ENCODE measurements around the gene MRPL34. TPM values are rescaled to one million over a fixed set of nuclear protein-coding genes. Genes with fewer than 3 reads are reported as not detected.
A peak's percentile ranks its signal among the peaks of the same experiment; 100 is the strongest.

The MRPL34 gene
- total and polyA plus RNA-seq, 12 donors: 122 to 301 (median 155) TPM

DNA sequence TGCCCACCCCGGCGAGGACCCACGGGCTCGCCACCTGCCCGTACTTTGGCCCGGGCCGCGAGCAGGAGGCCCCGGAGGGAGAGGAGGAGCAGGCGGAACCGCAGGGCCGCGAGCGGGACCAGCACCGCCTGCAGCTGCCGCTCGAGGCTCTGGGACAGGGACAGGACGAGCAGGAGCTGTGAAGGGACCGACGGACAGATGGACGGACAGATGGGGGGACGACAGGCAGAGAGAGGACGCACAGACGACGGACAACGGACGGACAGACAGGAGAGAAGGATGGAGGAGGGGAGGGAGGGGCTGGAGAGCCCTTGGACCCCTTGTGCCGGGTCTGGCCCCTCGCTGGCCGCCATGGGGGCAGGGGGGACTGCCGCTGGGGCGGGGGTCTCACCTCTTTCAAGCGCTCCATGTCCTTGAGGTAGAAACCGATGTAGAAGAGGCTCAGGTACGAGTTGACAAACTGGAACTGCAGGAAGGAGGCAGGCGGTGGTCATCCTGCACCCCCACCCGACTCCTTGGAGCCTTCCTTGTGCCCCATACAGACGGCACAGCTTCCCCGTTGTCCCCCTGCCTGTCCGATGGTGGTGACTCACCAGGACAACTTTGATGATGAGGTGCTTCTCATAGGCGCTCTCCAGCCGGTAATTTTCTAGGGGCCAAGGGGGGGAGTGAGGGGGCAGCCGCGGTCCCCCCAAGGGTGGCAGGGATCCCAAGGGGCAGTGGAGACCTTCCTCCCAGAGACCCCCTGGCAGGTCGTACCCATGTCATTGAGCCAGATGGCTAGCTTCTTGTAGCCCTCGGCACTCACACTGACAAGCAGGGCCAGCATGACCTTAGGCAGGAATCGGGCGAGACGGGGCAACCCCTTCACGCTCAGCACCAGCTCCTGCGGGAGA lies 23.9 kb downstream of the MRPL34 start:
- ATAC-seq (no peak), DNase-seq (no peak)
- H3K27ac ChIP-seq: no peak overlapping the region
- WGBS, 2 donors: 73 to 75% methylated on average over 51 of the region's 51 CpGs
- no peaks in the 10 kb centered on the region for H3K9me3 ChIP-seq
- H3K4me1 ChIP-seq: peaks cover 0 to 28% (median 9%) of the 10 kb centered on the region in 9 donors
- H3K27me3 ChIP-seq: peaks cover 0 to 28% (median 0%) of the 10 kb centered on the region in 7 donors
- H3K4me3 ChIP-seq: peak overlapping the region in 1 of 10 donors; percentile 50
- intact Hi-C loops (cut with DNase I): no loop called here
- H3K36me3 ChIP-seq: peaks cover 0 to 26% (median 0%) of the 10 kb centered on the region in 9 donors
- TF ChIP-seq, protein P1, sequence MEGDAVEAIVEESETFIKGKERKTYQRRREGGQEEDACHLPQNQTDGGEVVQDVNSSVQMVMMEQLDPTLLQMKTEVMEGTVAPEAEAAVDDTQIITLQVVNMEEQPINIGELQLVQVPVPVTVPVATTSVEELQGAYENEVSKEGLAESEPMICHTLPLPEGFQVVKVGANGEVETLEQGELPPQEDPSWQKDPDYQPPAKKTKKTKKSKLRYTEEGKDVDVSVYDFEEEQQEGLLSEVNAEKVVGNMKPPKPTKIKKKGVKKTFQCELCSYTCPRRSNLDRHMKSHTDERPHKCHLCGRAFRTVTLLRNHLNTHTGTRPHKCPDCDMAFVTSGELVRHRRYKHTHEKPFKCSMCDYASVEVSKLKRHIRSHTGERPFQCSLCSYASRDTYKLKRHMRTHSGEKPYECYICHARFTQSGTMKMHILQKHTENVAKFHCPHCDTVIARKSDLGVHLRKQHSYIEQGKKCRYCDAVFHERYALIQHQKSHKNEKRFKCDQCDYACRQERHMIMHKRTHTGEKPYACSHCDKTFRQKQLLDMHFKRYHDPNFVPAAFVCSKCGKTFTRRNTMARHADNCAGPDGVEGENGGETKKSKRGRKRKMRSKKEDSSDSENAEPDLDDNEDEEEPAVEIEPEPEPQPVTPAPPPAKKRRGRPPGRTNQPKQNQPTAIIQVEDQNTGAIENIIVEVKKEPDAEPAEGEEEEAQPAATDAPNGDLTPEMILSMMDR (IDR thresholded peaks at IDR 0.05): no peak

DNA sequence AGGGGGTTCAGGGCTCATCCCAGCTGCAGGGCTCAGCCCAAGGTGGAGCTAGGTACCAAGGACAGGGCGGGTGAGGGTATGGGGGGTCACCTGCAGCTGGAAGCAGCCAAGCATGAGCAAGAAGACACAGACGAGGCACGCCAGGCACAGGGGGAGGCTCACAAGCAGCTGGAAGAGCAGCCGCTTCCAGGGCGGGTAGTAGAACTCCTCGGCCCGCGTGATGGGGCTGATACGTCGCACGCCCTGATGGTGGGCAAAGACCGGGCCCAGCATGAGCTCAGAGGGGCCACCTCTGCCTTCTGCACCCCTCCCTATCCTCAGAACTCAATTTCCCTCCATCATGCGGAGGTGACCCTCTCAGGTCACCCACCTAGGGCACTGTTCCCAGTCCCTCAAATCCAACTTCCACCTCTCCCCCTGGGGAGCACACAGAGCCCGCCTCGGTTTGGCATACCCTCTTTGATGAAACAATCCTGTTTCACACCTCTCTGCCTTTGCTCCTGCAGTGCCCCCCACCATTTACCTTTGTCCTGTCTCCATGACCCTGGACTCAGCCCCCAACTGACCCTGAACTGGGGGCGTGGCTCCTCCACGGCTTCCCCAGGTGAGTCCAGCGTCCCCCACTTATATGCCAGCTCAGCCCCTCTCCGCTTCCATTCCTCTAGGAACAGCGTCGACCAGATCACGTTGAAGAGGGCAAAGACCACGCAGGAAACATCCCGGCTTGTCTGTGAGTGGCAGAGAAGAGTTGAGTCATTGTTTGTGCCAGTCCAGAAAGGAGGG lies 24.8 kb downstream of the MRPL34 start:
- WGBS, 2 donors: 93 to 96% methylated on average over 24 of the region's 24 CpGs
- TF ChIP-seq, protein P1 (IDR thresholded peaks at IDR 0.05): no peak
- ATAC-seq (no peak), DNase-seq (no peak)
- intact Hi-C loops (cut with DNase I): no loop called here
- H3K27ac ChIP-seq: no peak overlapping the region
- H3K27me3 ChIP-seq: peaks cover 0 to 28% (median 0%) of the 10 kb centered on the region in 7 donors
- peaks cover 4 to 35% (median 15%) of the 10 kb centered on the region in 9 donors for H3K4me1 ChIP-seq
- H3K4me3 ChIP-seq: no peak overlapping the region
- H3K9me3 ChIP-seq: no peaks in the 10 kb centered on the region
- H3K36me3 ChIP-seq: peaks cover 0 to 26% (median 0%) of the 10 kb centered on the region in 9 donors

DNA sequence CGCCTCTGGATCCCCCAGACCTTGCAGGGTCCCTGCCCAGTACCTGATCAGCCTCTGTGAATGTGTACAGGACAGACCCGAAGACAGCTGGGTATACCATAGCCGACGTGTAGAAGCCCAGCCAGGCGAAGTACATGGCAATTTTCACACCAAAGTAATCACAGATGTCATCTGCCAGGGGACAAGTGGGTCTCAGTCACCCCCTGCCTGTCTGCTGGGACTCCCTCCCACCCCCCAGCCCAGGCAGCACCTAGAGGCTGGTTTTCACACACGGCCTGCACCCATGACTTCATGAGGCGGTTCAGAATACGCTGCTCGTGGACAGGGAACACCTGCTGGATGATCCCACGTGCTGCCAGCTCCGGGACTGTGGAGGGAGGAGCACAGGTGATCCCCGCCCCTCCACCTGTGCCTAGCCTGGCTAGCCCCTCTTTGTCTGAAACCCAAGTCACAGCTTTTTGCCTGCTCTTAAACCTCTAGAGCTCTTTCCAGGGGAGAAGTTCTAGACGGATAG lies 25.4 kb downstream of the MRPL34 start:
- intact Hi-C loops (cut with DNase I): no loop called here
- WGBS, 2 donors: 89 to 90% methylated on average over 13 of the region's 13 CpGs
- no peak for ATAC-seq
- H3K36me3 ChIP-seq: peaks cover 0 to 21% (median 0%) of the 10 kb centered on the region in 9 donors
- no peak for DNase-seq
- H3K4me1 ChIP-seq: peaks cover 4 to 42% (median 22%) of the 10 kb centered on the region in 9 donors
- H3K9me3 ChIP-seq: no peaks in the 10 kb centered on the region
- peaks cover 0 to 28% (median 0%) of the 10 kb centered on the region in 7 donors for H3K27me3 ChIP-seq
- H3K4me3 ChIP-seq: no peak overlapping the region
- TF ChIP-seq, protein P1 (IDR thresholded peaks at IDR 0.05): no peak
- H3K27ac ChIP-seq: no peak overlapping the region

DNA sequence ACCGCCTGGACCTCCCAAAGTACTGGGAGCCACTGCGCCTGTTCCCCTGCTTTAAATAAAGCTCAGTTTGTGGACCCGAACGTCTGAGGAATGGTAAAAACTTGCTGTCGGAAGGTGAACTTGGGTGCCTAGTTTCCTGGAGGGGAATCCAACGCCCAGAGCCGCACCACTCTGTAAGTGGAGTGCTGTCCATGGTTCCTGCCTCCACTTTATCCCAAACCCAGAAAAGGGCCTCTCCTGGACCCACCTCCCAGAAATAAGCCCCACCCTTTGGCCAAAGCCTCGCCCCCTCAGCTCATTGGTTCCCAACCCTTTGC lies 26.6 kb downstream of the MRPL34 start:
- H3K27me3 ChIP-seq: peaks cover 0 to 28% (median 0%) of the 10 kb centered on the region in 7 donors
- WGBS, 2 donors: 90 to 93% methylated on average over 8 of the region's 8 CpGs
- H3K36me3 ChIP-seq: peaks cover 0 to 12% (median 0%) of the 10 kb centered on the region in 9 donors
- ATAC-seq: no peak
- TF ChIP-seq, protein P1 (IDR thresholded peaks at IDR 0.05): no peak
- no peak overlapping the region for H3K4me3 ChIP-seq
- intact Hi-C loops (cut with DNase I): no loop called here
- no peak overlapping the region for H3K27ac ChIP-seq
- H3K9me3 ChIP-seq: no peaks in the 10 kb centered on the region
- H3K4me1 ChIP-seq: peaks cover 4 to 48% (median 25%) of the 10 kb centered on the region in 9 donors
- DNase-seq: no peak

Data from heart right ventricle (tissue), 16 donors.